ENCODE measurements around the gene ZBTB14.

ZBTB14 gene

GRCh38 chr18:5287854-5288253, 7.7 kb downstream of the ZBTB14 start:
- no peak for DNase-seq

GRCh38 chr18:5286525-5286924, 9.0 kb downstream of the ZBTB14 start:
- no peak for DNase-seq

GRCh38 chr18:5285326-5285725, 10.2 kb downstream of the ZBTB14 start:
- DNase-seq, result no peak

- DNase-seq, result no peak
Observed at GRCh38 chr18:5284808-5285207, 10.7 kb downstream of the ZBTB14 start.

GRCh38 chr18:5282770-5283169, 12.8 kb downstream of the ZBTB14 start:
- DNase-seq, result no peak

- DNase-seq, result no peak
Observed at GRCh38 chr18:5276947-5277346, 18.6 kb downstream of the ZBTB14 start.

GRCh38 chr18:5275872-5276271, 19.7 kb downstream of the ZBTB14 start:
- no peak for DNase-seq

GRCh38 chr18:5268874-5269273, 26.7 kb downstream of the ZBTB14 start:
- no peak for DNase-seq

- no peak for DNase-seq
Observed at GRCh38 chr18:5266721-5267120, 28.8 kb downstream of the ZBTB14 start.

- DNase-seq, result no peak
Observed at GRCh38 chr18:5253910-5254309, 41.6 kb downstream of the ZBTB14 start.

GRCh38 chr18:5251117-5251516, 44.4 kb downstream of the ZBTB14 start:
- DNase-seq, result no peak

- no peak for DNase-seq
Observed at GRCh38 chr18:5250603-5251002, 44.9 kb downstream of the ZBTB14 start.

GRCh38 chr18:5244941-5245340, 50.6 kb downstream of the ZBTB14 start:
- no peak for DNase-seq

GRCh38 chr18:5239447-5239846, 56.1 kb downstream of the ZBTB14 start:
- no peak for DNase-seq

Measured in activated CD4-positive, CD25-positive, alpha-beta regulatory T cell (primary cell).